ENCODE data around the gene OIT3.

The OIT3 gene

DNA sequence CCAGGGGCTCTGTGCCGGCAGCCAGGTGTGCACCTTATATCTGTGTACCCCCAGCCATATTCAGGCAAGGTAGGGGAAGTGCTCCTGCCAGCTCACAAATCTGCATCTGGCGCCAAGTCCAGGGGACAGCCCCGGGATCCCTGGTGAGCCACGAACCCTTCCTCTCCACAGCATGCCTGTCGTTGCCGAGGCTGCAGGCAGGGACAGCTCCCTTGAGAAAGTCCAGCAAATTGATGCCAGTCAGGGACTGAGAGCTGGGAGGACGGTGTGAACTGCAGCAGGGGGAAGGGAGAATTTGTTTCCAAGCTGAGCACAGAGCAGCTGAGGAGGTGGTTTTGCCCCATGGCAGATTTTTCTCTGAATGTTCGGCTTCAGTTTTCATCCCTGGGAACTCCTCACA lies 60.1 kb downstream of the OIT3 start:
- DNase-seq, result no peak

- no peak for DNase-seq
Measured at GRCh38 chr10:72954230-72954595, 60.7 kb downstream of the OIT3 start.

- no peak for DNase-seq
Measured at GRCh38 chr10:72954596-72955554, 61.3 kb downstream of the OIT3 start, which contains the start of gene PLA2G12B. Gene PLA2G12B (minus strand): TSS chr10:72954806. CDS start chr10:72954685, 121 bp downstream.

DNA sequence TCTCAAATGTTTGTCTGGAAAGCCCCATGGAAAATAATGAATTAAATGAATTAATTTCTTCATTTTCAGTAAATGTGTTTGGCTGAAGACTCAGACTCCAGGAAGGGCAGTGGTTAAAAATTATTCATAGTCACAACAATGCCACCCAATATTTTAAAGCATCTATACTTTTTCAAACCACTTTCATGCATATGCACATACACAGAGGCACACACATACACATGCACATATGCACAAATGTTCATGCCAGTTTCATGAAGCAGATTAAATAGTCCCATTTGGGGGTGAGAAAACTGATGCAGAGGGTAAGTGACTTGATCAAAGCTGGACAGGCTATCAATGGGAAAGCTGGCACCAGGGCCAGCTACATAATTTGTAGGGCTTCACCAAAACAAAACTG lies 62.5 kb downstream of the OIT3 start:
- no peak for DNase-seq

- DNase-seq, result no peak
Measured at GRCh38 chr10:72976886-72977285, 83.3 kb downstream of the OIT3 start.

- no peak for DNase-seq
Measured at GRCh38 chr10:72979709-72980108, 86.2 kb downstream of the OIT3 start.

DNA sequence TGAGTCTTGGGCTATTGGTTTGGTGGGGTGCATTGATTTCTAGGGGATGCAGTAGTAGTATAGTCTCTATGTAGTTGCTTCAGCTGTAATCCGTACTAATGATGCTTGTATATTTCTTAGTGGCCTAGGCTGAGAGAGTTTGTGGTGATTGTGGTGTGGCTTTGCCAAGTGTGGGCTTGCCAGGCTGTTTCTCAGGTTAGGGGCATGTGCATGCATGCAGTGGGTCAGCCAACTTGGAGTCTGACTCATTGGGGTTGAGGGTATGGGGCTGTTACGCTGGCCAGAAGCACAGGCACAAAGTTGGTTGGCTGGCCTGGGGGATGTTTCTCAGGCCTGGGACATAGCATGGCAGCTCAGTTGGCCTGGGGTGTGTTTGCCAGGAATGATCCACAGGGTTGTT lies 86.8 kb downstream of the OIT3 start:
- DNase-seq, result no peak

DNA sequence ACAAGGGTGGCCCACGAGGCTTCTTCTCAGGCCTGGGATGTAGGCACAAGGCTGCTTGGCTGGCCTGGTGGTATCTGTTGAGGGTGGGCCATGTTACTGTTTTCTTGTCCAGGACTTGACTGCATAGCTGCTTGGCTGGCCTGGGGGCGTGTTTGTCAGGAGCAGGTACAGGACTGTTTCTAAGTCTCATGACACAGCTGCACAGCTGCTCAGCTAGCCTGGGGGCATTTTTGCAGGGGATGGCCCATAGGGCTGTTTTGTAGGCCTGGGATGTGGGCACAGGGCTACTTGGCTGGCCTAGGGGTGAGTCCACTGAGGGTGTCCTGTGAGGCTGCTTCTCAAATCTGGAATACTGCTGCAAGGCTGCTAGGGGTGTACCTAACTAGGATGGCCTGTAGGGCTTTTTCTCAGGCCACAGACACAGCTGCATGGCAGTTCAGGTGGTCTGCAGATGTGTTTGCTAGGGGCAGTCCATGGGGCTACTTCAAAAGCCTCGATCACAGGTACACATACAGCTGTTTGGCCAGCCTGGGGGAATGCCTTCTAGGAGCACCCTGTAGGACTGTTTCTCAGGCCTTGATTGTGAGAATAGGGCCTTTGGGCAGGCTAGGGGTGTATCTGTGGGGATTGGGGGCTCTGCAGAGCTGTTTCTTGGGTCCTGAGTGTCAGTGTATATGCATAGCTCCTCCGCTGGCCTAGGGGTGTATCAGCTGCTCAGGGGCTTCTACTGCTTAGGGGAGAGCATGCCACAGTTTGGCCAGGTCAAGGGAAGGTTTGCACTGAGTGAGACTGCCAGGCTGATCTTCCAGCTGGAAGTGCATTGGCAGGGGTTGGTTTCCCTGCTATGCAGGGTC lies 87.7 kb downstream of the OIT3 start:
- DNase-seq, result no peak

- peak; percentile 80 for DNase-seq
Measured at GRCh38 chr10:72981882-72982529, 88.5 kb downstream of the OIT3 start.

Data from hematopoietic multipotent progenitor cell treated with erythropoietin and hydrocortisone succinate and interleukin-3 and kit ligand, for 8 days (in vitro differentiated cells).